Panc1 (cell line): ENCODE results near the gene VSX1.

Source experiments
- POLR2AphosphoS5 ChIP-seq: IDR thresholded peaks from 2 replicates; pipeline ENCODE4 v1.6.1; 2012; ENCODE audit warnings: mild to moderate bottlenecking, low read depth, low read length, moderate library complexity
- TF ChIP-seq, protein P1 (sequence below): fragments of 450-650 bp; IDR thresholded peaks from 2 replicates; pipeline ENCODE4 v1.5.1; 2017; ENCODE audit warnings: mild to moderate bottlenecking
- TF ChIP-seq, protein P2 (sequence below), 2 experiments: IDR thresholded peaks; 2 replicates each; pipeline ENCODE4 v1.6.1; 2011 to 2012; ENCODE audit warnings: low read depth in 2 of 2, control low read depth in 1 of 2, low read length in 1 of 2, mild to moderate bottlenecking in 1 of 2, moderate library complexity in 1 of 2; ENCODE audit not compliant: insufficient read depth in 1 of 2

DNA sequence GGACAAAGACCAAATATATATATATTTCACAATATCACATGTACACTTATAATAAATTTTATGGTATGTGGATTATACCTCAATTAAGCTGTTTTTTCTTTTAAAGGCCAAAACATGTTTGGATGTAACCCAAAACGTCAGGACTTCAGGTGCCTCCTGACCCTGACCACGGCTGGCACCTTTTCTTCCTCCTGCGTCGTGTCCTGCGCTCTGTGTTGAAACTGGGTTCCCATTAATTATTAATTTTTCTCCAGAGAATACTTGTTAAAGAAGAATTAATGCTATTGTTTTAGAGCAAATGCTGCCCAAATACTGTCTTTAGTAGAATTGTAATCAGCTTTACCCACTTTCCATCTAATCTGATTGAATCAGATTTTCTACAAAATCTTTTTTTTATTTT, 46.7 kb upstream of the VSX1 start:
- TF ChIP-seq, protein P1, sequence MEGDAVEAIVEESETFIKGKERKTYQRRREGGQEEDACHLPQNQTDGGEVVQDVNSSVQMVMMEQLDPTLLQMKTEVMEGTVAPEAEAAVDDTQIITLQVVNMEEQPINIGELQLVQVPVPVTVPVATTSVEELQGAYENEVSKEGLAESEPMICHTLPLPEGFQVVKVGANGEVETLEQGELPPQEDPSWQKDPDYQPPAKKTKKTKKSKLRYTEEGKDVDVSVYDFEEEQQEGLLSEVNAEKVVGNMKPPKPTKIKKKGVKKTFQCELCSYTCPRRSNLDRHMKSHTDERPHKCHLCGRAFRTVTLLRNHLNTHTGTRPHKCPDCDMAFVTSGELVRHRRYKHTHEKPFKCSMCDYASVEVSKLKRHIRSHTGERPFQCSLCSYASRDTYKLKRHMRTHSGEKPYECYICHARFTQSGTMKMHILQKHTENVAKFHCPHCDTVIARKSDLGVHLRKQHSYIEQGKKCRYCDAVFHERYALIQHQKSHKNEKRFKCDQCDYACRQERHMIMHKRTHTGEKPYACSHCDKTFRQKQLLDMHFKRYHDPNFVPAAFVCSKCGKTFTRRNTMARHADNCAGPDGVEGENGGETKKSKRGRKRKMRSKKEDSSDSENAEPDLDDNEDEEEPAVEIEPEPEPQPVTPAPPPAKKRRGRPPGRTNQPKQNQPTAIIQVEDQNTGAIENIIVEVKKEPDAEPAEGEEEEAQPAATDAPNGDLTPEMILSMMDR = no peak
- TF ChIP-seq, protein P2, sequence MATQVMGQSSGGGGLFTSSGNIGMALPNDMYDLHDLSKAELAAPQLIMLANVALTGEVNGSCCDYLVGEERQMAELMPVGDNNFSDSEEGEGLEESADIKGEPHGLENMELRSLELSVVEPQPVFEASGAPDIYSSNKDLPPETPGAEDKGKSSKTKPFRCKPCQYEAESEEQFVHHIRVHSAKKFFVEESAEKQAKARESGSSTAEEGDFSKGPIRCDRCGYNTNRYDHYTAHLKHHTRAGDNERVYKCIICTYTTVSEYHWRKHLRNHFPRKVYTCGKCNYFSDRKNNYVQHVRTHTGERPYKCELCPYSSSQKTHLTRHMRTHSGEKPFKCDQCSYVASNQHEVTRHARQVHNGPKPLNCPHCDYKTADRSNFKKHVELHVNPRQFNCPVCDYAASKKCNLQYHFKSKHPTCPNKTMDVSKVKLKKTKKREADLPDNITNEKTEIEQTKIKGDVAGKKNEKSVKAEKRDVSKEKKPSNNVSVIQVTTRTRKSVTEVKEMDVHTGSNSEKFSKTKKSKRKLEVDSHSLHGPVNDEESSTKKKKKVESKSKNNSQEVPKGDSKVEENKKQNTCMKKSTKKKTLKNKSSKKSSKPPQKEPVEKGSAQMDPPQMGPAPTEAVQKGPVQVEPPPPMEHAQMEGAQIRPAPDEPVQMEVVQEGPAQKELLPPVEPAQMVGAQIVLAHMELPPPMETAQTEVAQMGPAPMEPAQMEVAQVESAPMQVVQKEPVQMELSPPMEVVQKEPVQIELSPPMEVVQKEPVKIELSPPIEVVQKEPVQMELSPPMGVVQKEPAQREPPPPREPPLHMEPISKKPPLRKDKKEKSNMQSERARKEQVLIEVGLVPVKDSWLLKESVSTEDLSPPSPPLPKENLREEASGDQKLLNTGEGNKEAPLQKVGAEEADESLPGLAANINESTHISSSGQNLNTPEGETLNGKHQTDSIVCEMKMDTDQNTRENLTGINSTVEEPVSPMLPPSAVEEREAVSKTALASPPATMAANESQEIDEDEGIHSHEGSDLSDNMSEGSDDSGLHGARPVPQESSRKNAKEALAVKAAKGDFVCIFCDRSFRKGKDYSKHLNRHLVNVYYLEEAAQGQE (IDR thresholded peaks at IDR 0.05; ENCODE audit: insufficient read depth in 1 of 2, low read depth in 2 of 2, low read length in 1 of 2) = no peak
- TF ChIP-seq POLR2AphosphoS5 = no peak
